Stimulated activated CD4-positive, alpha-beta T cell treated with anti-CD3 and anti-CD28 coated beads, TNF-alpha, amount 100 ng/mL, for 48 hours (primary cell): ENCODE results near the gene HOXA10.

Experiments used
- DNase-seq, 3 donors: peaks; one replicate each; pipeline ENCODE4 v3.0.0-alpha.2; 2020; ENCODE audit warnings: low read depth in 3 of 3

Gene HOXA10

DNA sequence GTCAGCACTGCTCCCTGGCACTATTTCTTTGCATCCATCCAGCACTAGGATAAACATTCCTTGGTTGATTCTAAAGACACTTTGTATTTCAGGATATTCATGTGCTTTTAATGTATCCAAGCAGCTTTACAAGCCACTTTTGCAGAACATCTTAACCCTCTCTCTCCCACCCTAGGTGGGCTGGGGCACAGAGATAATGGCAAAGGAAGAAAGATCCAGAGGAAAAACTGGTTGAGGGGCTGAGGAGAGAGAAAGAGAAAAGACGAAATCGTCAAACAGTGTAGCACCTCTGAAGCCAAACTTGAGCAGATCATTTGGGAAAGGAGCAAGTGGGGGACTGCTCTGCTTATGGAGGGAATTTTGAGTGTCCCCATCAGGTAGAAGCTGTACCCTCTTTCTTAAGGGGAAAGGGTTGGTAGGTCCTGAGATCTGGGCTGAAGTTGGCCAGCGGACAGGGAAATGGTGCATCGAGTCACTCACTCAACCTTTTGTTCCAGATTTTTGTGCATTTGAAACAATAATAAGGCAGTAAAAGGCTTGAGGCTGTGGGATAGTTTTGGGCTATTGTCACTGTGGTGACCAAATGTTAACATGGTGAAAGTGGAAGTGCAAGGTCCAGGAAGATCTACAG, 30.0 kb upstream of the HOXA10 start:
- DNase-seq, result no peak

DNA sequence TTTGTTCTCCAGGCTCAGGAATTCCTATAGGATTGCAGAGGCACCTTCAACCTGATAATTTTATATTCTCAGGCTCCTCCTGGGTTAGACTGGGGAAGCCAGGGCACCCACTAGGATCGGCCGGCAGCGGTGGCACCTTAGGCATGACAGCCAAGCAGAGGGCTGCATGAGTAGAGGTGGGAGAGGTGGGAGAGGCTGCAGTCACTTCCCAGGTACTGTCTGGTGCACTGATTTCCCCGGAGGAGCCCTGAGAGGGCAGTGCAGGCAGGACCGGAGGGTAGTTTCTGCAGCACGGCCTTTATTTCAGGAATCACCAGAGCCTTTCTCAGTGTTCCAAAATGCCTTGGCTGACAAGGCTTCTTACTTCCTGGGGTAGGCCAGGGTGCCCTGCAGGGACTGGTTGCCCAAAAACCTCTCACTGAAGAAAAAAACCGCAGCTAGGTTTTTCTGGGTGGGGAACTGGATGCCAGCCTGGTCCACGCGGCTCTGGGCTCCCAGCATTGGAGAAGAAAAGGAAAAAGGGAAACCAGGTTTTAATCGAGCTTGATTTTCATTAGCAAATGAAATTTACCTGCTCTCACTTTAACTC, 29.3 kb upstream of the HOXA10 start:
- no peak for DNase-seq

DNA sequence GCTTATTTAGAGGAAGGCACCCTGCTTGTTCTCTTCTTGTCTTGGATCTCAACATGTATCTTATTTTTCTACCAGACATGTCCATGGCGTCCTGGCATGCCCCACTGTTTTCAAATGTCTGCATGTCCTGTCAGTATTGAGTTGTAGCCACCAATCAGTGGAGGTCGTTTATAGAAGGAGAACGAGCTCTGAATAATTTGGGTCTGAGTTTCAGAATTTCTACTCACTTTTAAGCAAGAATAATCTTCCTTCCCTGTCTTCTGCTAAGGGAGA, 28.7 kb upstream of the HOXA10 start:
- no peak for DNase-seq

DNA sequence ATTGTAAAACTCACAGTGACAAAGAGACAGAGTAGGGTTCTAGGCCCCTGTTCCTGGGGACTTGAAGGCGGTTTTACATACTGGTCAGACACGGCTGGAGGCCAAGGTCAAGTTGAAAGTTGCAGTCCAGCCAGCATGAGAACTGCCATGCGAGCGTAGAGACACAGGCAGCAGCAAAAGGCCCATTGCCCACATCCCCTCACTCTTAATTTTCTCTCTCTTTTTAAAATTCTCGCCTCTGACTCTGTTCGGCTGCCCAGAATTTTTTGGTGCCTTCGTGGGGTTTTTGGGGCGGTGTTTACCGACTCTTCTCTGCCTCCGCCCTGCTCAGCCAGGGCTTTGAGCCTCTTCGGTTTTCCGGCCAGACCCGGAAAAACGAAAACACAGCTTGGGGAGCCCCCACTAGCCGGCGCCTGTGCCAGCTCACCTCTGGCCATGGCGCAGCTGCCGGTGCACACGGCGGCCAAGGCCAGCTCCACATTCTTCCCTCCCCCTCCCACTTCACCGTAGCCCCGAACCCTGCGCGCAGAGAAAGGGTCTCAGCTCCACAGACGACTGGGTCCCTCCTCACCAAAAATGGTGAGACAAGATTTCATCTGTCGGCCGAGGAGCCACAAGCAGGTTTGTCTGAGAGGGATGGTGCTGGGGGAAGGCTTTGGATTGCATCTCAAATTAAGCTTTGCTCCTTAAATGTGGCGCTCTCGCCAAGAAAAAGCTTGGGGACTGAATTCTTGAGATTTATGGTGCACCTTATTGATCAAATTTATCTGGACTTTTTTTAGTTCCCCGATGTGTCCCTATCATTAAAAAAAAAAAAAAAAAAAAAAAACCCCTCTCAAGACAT, 28.1 kb upstream of the HOXA10 start:
- no peak for DNase-seq

DNA sequence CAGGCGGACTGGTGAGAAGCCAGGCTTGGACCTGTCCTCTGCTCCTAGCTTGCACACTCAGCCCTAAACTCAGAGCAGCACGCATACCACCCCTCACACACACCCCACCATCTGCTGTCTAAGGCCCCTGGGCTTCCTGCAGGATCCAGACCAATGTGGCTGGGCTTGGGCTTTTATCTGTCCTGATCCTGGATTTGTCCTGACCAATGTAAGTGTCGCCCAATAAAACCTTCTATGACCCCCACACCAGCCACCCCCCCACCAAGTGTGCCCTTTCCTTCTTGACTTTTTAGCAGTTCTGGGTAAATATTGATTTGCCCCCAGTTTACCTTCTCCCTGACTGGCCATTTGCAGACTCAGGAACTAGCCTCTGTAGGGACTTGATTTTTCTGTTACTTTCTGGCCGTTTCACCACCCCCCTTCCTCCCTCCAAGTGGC, 27.5 kb upstream of the HOXA10 start:
- DNase-seq, result no peak

DNA sequence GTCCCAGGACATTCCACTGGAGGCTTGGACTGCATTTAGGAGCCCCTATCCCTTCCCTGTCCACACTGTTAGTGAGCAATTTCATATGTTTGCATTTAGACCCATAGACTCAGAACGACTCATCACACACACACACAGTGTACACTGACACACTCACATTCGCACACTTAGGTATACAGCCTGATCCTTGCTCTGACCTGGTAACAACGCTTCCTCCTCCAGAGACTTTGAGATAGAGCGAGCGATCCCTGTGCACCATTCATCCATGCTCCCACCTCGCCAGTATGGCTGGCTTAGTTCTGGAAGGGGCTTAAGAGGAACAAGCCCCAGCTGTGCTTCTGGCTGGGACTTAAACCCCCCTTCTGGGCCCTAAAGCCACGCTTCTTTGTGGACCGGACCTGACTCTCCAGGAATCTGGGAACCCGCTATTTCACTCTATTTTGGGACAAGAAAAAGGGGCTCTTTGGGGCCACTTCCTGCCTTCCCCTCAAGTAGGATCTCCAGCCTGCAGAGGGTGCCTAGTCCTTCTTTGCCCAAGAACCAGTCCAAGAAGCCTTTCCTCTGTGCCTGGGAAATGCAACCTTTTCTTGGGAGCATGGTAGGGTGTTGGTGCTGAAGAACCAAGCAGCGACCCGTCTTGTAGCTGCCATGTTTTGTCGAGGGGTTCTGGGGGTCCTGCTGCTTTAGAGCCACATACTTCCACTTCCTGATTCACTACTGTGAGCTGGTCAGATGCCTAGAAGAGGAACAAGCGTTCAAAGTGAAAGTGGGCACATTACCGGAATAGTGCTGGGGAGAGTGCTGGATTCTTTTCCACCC, 26.9 kb upstream of the HOXA10 start:
- DNase-seq, result no peak

DNA sequence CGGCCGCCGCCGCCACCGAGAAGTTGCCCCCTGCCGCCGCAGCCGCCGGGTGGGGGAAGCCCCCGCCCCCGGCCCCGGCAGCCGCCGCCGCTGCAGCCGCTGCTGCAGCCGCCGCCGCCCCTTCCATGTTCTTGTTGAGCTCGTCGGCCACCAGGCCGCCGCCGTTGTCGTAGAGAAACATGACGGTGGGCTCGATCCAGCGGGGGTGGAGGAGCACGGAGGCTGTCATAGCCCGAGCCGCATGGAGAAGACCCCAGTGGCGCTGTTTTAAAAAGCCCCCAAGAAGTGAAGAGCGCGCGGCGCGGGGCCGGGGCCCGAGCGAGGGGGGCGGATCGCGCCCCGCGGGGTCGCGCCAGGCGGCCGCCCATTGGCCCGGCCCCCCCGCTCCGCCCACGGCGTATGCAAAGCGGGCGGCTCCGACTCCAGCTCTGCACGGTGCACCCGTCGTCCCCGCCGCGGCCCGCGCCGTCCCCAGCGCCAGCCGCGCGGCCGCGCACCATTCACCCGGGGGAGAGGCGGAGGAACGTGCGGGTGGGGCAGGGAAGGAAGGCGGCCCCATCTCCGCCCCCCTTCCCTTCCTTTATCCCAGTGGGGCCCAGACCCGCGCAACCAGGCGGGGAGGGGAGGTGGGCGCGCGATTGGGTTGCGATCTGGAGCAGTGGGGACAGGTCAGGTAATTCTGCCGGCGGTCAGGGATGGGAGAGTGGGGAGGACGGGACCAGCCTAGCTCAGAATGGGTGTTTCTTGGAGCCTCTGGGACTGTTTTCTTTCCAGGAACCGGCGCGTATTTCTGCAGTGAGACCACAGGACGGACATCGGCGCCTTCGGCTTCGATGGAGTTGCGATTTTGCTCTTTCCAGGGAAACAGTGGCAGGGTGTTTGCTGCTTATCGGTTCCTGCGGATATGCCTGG, 26.0 kb upstream of the HOXA10 start, which contains the start of gene HOXA13:
Gene HOXA13 (minus strand): TSS at position 243 of the 912 bp plus-strand sequence. CDS start 14 bp downstream, at position 229.
- no peak for DNase-seq

DNA sequence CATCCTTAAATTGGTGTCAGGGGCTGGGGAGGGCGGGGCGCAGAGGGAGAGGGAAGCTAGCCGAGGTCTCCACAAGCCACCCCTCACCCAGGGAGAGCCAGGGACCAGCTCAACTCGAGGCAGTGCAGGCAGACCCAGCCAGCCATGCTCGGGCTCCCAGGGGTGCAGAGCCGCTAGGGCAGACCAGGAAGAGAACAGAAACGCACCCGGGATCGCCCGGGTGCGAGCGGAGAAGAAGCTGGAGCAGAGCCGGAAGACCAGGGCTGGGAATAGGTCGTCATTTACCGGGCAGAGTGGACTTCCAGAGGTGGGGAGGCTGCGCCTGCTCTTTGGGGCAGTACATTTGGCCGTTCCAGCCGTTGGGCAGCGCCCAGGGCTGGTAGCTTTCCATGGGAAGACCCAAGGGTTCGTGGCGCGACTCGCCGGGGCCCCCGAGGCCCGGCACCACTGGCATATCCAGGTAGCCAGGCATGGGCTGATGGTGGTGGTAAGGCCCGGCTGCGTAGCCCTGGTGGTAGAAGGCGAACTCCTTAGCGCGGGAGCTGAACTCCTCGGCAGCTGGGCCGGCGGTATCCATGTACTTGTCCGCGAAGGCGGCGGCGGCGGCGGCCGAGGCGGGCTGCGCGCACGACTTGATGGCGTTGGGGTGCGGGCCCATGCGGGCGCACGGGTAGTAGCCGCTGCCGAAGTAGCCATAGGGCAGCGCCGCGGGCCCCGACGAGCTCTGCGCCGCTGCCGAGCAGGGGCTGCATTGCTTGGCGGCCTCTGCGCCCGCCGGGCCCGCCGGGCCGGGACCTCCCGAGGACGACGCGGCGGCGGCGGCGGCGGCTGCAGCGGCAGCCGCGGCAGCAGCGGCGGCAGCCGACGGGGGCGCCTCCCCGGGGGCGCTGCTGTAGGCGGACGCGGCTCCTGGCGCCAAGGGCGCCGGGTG, 25.0 kb upstream of the HOXA10 start:
- no peak for DNase-seq

DNA sequence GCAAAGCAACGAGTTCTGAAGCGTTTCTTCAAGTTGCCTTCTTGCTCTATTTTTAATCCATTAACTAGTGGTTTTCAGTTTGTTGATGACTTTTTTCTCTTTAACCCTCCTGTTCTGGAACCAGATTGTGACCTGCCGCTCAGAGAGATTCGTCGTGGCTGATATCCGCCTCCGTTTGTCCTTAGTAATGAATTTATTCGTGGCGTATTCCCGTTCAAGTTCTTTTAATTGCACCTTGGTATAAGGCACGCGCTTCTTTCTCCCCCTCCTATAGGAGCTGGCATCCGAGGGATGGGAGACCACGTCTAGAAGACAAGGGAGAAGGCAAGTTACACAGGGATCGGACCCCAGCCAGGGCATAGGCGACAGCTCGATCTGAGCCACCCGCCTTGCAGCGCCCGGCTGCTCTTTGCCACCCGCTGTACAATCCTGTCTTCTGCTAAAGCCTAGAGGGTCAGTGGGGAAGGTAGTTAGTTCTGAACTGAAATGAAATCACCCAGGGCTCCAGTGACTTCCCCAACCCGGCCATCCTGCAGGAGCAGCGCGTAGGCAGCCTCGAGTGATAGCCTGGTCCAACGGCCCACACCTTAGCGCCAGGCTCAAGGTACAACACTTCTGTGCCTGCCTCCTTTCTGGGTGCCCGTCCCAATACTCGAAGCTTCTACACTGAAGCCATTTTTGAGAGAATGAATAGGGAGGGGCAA, 24.2 kb upstream of the HOXA10 start:
- no peak for DNase-seq

DNA sequence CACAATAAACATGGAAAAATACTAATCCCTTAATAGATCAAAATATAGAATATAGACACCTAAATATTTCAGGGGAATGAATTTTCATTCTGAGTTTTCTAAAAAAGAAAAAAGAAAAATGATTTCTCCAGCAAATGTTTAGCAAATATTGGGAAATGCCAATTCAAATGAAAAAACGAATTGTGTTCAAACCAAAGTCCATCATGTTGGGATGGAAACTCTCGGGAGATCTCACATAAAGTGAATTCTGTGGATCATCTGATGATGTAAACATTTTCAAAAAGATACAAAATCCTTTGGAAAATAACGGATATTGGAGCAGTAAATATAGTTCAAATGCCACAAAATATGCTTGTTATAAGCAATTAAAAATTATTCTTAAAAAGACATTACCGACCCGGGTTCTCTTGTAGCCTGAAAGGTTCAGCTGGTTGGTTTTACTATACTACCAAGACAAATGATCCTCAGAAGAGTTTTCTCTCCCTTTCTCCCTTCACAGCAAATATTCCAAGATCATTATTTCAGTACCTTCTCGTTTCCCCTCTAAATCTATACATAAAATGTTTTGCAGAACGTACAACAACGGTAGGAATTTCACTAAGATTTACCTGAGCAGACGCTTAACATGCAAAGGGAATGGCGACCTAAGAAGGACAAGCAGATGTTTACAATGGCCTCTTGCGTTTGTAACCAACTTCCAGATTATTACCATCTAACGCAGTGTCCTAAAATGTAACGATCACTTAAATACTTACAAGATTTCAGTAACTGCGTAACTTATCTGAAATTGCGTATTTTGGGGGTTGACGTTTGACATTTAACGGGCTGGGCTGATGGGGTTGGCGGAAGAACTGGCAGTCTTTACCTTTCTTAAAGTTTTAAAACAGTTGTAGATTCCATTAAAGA, 23.3 kb upstream of the HOXA10 start:
- DNase-seq, result no peak

DNA sequence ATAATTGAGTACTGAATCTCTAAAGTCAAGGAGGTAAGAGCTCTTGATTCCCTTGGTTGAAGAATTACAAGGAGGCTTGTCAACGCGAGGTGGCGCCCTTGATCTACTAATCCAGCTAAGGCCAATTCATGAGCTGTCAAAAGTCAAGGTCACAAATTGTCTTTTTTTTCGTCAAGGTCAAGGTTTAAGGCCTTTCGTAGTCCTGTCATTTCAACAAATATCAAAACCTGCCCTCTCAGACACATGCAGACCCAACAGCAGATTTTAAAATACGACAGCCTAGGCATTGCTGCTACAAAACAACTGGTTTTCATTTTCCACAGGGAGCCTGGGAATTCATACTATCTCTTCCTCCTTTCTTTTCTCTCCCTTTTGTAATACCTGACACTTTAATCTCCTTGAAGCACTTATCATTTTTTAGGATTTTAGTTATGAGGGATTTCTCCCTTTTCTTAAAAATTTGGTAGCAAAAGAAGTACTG, 22.2 kb upstream of the HOXA10 start:
- DNase-seq, result peak; percentile 67 to 76 (median 74)

DNA sequence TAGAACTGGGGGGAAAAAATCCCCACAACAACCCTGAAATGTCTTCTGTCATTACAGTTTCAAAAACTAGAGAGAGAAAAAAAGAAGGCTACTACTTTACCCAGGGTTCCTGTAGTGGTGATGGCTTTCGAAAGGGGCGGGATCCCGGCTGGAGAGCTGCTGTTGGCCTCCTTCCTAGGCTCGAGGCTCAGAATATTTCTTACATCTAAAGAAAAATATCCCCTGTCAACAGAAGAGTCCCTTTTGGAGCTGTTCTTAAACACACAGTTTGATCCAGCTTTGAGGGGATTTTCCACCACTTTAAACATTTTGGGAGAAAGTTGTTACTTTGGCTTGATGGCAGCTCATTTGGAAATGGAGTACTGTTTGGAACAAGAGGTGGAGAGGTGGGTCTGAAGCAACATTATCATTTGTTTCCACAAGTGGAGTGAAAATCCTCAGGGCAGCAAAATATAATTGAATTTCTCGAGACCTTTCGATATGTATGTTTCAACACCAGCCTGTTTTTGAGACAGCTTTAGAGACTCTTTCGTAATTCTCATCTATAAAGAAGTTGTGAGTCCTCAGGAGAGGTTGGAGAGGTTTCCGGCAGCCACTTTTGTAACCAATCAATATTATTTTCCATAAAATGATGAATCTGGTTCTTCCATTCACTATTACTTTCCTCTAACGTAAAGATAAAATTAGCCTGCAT, 20.7 kb upstream of the HOXA10 start:
- no peak for DNase-seq

DNA sequence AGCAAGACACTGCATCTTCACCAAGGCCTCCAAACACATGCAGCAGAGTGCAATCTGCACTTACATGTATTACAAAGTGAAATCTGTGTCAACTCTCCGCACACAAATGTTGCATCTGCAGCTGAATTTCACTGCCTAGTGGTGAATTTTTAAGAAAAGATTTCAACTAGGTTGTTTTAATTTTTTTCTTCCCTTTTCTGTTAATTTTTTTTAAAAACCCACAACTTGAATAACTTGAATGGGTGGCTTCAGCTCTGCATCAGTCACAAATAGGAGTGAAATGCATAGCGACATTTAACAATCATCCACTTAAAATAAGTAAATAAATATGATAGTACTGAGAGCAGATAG, 19.9 kb upstream of the HOXA10 start:
- no peak for DNase-seq

DNA sequence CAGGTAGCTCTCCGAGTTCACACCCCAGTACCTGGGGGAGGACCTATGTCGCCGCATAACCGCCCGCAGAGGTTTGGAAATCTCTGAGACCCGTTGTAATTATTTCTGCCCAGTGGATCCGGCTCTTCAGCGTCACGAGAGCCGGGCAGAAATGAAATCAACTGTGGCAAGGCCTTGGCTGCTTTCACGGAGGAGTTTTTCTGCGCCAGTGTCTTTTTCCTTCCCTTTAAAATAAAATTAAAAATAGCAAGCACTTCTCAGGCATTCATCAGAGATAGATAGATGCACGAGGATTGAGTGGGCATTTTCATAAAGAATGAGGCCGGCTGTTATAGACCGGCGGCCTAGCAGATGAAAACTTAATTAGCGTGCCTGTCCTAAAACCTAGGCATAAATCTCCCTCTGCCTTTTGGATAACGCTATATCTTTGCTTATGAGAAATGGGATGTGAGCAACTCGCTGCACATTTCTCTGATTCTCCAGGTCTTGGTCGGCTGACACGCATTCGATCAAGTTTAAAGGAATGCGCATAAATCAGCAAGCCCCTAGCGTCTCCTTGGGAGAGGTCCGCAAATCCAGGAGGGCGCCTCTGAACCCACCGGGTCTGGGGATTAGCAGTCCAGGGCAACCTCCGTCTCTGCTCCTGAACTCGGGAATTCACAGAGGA, 19.3 kb upstream of the HOXA10 start:
- no peak for DNase-seq

DNA sequence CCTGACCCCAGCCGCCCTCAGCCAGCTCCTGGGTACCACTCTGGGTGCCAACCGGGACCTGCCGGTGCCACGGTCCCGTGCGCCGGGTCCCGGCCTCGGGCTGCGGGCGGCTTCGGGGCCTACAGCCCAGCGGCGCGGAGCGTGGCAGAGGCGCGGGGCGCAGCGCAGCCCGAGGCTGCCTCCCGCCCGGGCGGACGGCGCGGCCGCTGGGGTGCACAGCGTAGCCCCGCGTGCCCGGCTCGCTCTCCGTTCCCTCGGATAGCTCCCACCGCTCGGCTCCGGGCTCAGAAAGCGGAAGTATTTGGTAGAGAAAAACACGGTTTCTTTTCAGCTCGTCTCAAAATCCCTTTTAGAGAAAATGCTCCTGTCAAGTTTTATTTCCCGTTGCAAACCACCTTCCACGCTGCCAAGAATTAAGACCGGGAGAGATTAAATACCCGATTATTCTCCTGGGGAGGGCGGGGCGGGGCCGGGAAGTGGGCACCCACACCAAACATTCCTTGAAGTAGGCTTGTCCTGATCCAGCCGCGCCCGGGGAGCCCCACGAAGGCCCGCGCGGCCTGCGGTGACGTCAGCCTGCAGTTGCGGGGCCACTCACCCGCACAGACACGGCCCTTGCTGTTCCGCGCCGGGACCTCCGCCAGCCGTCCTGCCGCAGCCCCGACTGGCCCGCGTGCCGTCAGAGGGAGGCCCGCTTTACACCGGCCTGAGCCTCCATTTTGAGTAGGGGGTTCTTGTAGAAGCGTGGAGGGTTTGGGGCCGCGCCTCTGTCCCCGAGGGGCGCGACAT, 18.6 kb upstream of the HOXA10 start:
- DNase-seq, result no peak

DNA sequence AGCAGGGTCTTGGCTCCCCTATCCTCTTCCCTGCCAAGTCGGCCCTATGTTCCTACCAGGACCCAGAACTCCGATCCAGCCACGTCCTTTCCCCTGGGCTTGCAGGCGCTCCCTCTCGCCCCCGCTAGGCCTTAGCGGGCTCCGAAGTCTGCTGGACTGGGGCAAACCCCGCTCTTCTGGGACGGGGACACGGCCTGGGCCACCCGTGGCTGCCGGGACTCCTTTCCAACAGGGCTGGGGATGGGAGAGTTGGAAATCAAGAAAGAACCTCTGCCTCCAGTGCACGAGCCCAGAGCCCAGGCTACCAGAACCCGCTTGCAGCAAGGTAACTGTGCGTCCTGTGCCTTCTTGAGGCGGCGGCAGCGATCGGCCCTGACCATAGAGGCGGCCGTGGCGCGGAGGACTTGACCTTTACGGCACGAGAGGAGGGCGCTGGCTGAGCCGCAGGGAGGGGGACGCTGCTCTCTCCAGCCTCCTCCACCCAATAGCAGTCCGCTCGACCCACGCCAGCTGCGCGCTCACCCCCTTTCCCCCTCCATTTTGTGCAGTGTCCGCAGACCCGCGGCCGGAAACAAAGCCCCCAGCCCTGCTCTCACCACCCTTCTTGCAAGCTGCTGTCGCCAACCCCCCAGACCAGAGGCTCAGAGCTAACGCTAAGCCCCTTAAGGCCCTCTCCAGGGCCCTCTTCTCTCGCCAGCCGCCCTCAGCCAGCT, 17.9 kb upstream of the HOXA10 start:
- no peak for DNase-seq
